HG03025 (cell line): ENCODE results near the gene PYURF.

Experiments used
- ATAC-seq: cut with Tn5 transposase; IDR thresholded peaks from one replicate; pipeline ENCODE4 v1.9.1; 2021; ENCODE audit warnings: mild to moderate bottlenecking, moderate library complexity; ENCODE audit not compliant: unreplicated experiment, low FRiP score

PYURF gene

DNA sequence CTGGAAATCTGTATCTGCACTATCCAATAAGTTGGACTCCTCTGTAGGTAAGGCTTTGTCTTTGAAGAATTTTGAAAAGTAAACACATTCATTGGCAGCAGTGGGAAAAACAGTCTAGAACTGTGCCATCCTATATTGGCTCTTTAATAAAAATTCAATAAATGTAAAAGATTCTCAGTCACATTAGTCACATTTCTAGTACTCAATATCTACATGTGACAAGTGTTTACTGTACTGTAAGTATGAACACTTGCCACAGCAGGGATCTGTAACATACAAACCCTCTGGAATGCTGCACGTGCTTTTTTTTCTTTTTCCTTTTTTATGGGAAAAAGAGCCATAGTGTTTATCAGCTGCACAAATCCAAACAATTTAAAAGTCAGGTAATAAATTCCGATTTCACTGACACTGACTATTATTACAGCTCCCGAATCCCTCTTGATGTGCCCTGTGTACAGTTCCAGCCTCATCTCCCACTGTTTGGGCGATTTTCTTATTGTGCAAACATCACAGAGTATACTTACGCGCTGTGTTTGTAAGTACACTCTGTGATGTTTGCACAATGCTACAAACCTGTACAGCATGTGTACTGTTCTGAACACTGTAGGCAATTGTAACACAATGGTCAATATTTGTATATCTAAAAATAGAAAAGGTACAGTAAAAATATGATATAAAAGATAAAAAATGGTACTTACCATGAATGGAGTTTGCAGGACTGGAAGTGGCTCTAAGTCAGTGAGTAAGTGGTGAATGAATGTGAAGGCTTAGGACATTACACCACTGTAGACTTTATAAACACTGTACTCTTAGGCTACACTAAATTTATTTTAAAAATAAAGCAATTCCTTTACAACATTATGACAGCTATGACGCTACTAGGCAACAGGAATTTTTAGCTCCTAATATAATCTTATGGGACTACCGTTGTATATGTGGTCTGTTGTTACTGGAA lies 8.7 kb downstream of the PYURF start:
- no peak for ATAC-seq

DNA sequence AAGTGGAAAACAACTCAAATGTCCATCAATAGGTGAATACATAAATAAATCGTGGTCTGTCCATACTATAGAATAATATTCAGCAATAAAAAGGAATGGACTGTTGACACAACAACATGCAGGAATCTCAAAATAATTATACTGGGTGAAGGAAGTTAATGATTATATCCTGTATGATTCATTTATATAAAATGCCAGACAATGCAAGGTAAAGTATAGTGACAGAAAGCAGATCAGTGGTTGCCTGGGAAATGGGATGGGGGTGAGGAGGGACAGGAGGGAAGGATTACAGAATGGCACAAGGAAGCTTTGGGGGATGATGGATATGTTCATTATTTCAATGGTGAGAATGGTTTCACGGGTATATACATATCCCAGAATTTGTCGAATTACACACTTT lies 12.3 kb downstream of the PYURF start:
- ATAC-seq = no peak

DNA sequence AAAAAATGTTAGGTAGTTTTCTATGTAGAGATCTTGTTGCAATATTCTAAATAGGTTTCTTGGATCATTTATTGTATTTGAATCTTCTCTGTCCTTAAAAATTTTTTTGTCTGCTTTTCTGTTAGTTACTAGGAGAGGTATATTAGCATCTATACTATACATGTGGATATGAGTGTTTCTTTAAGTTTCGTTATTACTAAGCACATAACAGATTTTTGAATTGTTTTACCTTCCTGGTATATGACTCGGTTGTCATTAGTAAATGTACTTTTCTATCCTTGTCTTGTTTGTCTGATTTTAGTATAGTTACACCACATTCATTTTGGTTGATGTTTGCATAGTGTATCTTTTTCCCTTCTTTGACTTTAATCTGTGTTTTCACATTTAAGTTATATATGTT lies 20.2 kb downstream of the PYURF start:
- no peak for ATAC-seq

DNA sequence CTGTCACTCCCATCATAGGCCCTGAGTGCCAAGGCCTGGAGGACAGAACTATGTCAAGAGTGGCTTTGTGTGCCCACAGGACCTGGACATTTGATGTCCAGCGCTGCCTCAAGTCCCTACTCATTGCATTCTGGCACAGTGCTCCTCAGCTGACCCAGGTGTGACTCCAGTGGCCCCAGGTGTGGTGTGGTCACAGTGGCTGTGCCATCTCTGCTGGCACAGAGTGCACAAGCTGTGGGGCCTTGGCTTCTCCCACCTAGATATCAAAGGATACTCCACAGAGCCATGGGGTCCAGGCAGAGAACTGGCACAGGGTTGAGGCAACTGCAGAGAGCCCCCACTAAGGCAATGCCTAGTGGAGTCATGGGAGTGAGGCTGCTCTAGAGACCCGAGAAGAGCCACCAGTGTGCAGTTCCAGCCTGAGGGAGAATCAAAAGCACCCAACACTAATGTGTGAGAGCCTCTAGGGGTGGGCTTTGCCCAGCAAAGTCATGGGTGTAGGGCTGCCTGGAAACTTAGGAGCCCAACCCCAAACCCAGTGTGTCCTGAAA lies 25.6 kb downstream of the PYURF start:
- no peak for ATAC-seq

DNA sequence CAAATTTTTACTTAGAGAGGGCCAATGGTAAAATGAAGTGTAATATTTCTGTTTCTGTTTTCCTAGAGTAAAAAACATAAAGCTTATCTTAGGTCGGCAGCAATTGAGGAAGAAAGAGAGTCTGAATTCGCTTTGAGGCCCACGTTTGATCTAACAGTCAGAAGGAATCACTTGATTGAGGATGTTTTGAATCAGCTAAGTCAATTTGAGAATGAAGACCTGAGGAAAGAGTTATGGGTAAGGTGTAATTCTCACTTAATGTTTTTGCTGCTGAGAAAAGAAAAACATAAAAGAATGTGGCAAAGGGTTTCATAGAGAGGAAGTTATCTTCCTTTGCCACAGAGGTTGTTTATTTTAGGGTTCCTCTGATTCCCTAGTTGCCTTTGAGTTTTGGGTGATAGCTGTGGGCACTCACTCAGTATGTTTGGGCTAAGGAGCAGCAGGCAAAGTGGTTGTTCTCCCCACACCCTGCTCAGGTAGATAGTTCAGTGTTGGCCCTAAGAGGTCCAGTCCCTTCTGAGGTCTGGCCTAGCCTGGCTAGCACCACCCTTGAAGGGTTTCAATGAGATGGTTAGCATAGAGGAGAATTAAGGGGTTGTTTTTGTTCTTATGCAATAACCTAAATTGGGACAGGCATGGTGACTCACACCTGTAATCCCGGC lies 34.3 kb downstream of the PYURF start:
- ATAC-seq = no peak

DNA sequence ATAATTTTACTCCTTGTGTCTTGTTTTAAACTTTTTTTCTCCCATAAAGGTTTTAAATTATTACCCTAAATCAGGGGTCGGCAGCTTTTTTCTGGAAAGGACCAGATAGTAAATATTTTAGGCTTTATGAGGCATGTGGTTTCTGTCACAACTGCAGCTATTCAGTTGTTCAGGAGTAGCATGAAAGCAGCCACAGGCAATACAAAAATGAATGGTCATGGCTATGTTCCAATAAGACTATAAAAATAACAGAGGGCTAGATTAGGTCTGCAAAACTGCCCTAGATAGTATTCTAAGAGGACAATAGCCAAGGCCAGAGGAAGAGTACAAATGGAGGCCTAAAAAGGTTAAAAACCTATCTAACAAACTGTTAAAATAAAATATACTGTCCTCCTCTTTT lies 42.0 kb downstream of the PYURF start:
- no peak for ATAC-seq

DNA sequence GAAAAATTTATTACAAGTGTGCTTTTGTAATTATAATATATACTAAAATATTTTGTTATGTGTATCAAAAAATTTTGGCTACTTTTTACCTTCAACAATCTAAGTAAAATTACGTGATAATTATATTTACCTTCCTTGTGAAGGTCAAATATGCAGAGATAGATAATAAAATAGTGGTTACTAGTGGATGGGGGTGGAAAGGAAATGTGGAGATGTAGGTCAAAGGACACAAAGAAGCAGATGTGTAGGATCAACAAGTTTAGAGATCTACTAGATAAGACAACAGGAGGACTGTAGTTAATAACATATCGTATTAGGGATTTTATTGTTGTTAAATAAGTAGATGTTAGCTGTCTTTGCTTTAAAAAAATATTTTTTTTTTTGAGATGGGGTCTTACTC lies 45.3 kb downstream of the PYURF start:
- no peak for ATAC-seq

DNA sequence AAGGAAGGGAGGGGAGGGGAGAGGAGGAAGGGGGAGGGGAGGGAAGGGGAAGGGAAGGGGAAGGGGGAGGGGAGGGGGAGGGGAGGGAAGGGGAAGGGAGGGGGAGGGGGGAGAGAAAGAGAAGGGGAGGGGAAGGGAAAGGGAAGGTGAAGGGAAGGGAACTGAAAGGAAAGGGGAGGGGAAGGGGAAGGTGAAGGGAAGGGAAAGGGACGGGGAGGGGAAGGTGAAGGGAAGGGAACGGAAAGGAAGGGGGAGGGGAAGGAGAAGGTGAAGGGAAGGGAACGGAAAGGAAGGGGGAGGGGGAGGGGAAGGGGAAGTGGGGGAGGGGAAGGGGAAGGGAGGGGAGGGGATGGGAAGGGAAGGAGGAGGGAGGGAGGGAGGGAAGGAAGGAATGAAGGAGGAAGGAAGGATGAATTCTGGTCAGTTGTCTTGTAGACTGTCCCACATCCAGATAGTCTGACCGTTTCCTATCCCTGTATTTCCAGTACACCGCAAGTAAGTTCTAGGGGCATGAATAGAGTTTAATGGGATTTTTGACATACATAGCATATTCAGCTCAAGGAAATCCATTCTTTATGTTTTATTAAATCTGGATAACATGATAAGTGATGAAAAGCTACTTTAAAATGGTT lies 46.2 kb downstream of the PYURF start:
- ATAC-seq = no peak
